ENCODE data around the gene SHROOM1. TPM values are rescaled to one million over a fixed set of nuclear protein-coding genes. Genes with fewer than 3 reads are reported as not detected.

SHROOM1 gene
- total and polyA plus RNA-seq, 2 experiments from 2014 or later, result 2.5 to 5.4 TPM

GRCh38 chr5:132773601-132774355 lies 56.7 kb downstream of the SHROOM1 start:
- no peak overlapping the region for H3K27ac ChIP-seq (ENCODE audit: low read depth)
- H3F3A ChIP-seq (replicated peaks; ENCODE audit: low read depth), result no peaks in the 10 kb centered on the region
- peaks cover 34% of the 10 kb centered on the region for H3K4me1 Mint-ChIP-seq
- peaks cover 25% of the 10 kb centered on the region for H3K4me1 ChIP-seq (ENCODE audit: insufficient read depth)
- peaks cover 4% of the 10 kb centered on the region; the same call in 1 of the 2 replicates for H3K79me2 ChIP-seq (replicated peaks; ENCODE audit: insufficient read depth)
- DNase-seq (ENCODE audit: low spot score), result no peak
- no peak for ATAC-seq
- peaks cover 32% of the 10 kb centered on the region for H3K27me3 ChIP-seq (ENCODE audit: insufficient read depth)
- H3K4me3 Mint-ChIP-seq, result no peak overlapping the region
- H3K27me3 Mint-ChIP-seq (ENCODE audit: insufficient read depth, low read depth, poor library complexity), result peaks cover 27% of the 10 kb centered on the region
- no peaks in the 10 kb centered on the region for H3K9me3 Mint-ChIP-seq
- no peak overlapping the region for H3K27ac Mint-ChIP-seq
- H3K36me3 Mint-ChIP-seq (ENCODE audit: low read depth), result no peaks in the 10 kb centered on the region; the same call in 2 of the 3 replicates
- 0 out of 2 replicates have a peak, but pooled peaks cover 4% of the 10 kb centered on the region for H4K20me1 ChIP-seq (replicated peaks; ENCODE audit: insufficient read depth)
- no peak for TF ChIP-seq CREB1 (CRISPR knock-in tag; IDR thresholded peaks at IDR 0.05; ENCODE audit: low read depth)
- TF ChIP-seq EZH2phosphoT487 (IDR thresholded peaks at IDR 0.05; ENCODE audit: unreplicated experiment), result no peak
- no peak for TF ChIP-seq ZNF331 (CRISPR knock-in tag; IDR thresholded peaks at IDR 0.05; ENCODE audit: low read depth)
- TF ChIP-seq CTCF (conservative IDR thresholded peaks at IDR 0.05; ENCODE audit: low read depth in 2 of 2), result no peak
- TF ChIP-seq ZNF114 (CRISPR knock-in tag; IDR thresholded peaks at IDR 0.05), result no peak
- TF ChIP-seq ETS1 (IDR thresholded peaks at IDR 0.05), result no peak
- TF ChIP-seq NANOG (IDR thresholded peaks at IDR 0.05; ENCODE audit: borderline replicate concordance), result no peak
- no peak for TF ChIP-seq JUNB (IDR thresholded peaks at IDR 0.05; ENCODE audit: unreplicated experiment)
- no peak for TF ChIP-seq ZNF462 (CRISPR knock-in tag; IDR thresholded peaks at IDR 0.05)
- TF ChIP-seq POLR2AphosphoS5 (IDR thresholded peaks at IDR 0.05; ENCODE audit: low read depth), result no peak
- no peak for TF ChIP-seq STAT1 (IDR thresholded peaks at IDR 0.05; ENCODE audit: unreplicated experiment)
- peaks cover 2% of the 10 kb centered on the region; the same call in 1 of the 2 replicates for H3K9me2 ChIP-seq (ENCODE audit: insufficient read depth)
- no peak overlapping the region for H2AFZ ChIP-seq
- no peak overlapping the region for H3K4me3 ChIP-seq
- H3K4me2 ChIP-seq, result no peak overlapping the region
- H3K36me3 ChIP-seq (ENCODE audit: insufficient read depth), result no peaks in the 10 kb centered on the region
